GM18519 (cell line): ENCODE measurements around the gene CGGBP1.
"Not testable (repeated sequence)": the region's sequence is repeated elsewhere in the genome, so short reads cannot be mapped to it uniquely, and the experiment has no call there.

Source experiments
- ATAC-seq: cut with Tn5 transposase; IDR thresholded peaks from one replicate; pipeline ENCODE4 v1.9.1; 2021; ENCODE audit warnings: mild to moderate bottlenecking, moderate library complexity; ENCODE audit not compliant: unreplicated experiment, low FRiP score

Gene CGGBP1

GRCh38 chr3:88036221-88036620, 22.6 kb downstream of the CGGBP1 start:
- no peak for ATAC-seq

DNA sequence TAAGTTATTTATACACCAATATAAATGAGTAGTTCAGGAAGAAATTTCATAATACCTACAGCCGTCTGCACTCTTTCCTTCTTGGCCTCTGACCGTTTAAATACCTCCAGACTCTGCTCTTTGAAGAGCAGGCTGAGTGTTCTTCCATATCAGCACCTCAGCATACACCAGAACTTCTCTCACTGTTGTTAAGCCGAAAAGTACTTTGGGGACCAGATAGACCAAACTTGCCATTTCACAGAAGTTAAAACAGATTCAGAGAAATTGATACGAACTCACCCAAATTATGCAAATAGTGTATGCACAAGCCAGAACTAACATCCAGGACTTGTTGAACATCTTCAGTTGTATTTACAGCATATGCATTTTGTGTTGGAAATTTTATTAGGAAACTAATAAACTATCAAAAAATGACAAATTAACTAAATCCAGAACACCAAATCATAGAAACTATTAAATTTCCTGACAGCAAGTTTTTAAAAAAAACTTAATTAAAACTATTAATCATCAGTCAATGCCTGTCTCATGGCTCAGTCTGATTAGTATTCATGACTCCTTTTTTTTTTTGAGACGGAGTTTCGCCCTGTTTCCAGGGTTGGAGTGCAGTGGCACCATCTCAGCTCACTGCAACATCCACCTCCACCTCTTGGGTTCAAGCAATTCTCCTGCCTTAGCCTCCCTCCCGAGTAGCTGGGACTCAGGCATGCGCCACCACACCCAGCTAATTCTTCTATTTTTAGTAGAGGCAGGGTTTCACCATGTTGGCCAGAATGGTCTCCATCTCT, 24.1 kb downstream of the CGGBP1 start:
- no peak for ATAC-seq

GRCh38 chr3:88033808-88034207, 25.0 kb downstream of the CGGBP1 start:
- ATAC-seq: no peak

DNA sequence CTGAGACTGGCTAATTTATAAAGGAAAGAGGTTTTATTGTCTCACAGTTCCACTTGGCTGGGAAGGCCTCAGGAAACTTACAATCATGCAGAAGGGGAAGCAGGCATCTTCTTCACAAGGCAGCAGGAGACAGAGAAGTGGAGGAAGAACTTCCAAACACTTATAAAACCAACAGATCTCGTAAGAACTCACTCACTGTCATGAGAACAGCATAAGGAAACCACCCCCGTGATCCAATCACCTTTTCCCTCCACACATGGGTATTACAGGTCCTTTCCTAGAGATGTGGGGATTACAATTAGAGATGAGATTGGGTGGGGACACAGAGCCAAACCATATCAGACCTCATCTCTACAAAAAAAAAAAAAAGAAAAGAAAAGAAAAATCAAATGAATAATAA, 25.7 kb downstream of the CGGBP1 start:
- no peak for ATAC-seq

GRCh38 chr3:88032245-88032644, 26.6 kb downstream of the CGGBP1 start:
- no peak for ATAC-seq

- peak; percentile 77 for ATAC-seq
Measured at GRCh38 chr3:88031642-88032077, 27.1 kb downstream of the CGGBP1 start.

DNA sequence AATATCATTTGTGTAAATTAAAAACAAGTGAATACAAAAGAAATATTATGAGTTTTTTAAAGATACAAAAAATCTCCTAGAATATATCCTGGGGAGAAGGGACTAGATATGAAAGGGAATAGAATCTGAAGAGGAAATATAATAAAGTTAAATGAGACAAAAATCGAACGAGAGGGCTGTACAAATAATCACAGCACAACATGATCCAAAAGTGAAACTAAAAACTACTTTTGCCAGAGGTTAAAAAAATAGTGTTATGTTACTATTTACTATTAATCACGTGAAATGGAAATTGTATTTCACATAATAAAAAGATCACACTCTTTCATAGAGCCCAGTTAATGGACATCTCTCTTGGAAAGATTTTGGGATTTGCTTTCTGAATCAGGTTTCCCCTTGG, 28.6 kb downstream of the CGGBP1 start:
- ATAC-seq: no peak

- ATAC-seq: no peak
Measured at GRCh38 chr3:88028876-88029275, 29.9 kb downstream of the CGGBP1 start.

GRCh38 chr3:88025001-88025552, 33.7 kb downstream of the CGGBP1 start:
- ATAC-seq: no peak

DNA sequence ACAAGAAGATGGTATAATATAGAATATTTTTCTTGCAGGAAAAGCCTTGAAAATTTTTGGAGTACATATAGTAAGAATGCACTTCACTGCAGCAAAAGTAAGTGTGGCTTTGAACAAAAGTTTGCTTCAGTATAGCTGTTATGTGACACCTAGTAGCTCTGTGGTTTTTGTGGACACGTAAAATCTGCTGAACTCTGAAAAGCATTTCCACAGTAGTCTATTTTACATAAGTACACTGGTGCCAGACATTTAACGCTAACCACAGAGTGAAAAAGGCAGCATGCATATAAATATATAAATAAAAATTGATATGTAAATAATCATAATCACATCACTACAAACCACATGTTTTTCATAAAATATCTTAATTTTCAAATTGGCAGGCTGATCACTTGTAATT, 39.8 kb downstream of the CGGBP1 start:
- ATAC-seq: peak; percentile 98

GRCh38 chr3:88015656-88016055, 43.1 kb downstream of the CGGBP1 start:
- not testable (repeated sequence) for ATAC-seq

DNA sequence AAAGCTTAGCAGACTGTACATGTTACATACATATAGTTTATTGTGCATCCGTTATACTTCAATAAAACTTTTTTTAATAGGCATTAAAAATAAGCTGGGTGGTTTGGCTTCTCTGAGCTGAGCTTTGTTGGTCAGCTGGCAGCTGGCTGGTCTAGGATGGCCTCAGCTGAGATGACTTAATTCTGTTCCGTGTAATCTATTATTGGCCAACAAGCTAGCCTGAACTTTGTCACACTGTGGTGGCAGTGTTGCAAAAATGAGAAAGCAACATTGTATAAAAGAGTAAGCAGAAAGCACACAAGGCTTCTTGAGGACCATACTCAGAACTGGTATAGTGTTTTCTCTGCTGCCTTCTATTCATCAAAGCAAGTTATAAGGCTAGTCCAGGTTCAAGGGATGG, 45.2 kb downstream of the CGGBP1 start:
- no peak for ATAC-seq

- ATAC-seq: no peak
Measured at GRCh38 chr3:88010810-88011209, 48.0 kb downstream of the CGGBP1 start.

DNA sequence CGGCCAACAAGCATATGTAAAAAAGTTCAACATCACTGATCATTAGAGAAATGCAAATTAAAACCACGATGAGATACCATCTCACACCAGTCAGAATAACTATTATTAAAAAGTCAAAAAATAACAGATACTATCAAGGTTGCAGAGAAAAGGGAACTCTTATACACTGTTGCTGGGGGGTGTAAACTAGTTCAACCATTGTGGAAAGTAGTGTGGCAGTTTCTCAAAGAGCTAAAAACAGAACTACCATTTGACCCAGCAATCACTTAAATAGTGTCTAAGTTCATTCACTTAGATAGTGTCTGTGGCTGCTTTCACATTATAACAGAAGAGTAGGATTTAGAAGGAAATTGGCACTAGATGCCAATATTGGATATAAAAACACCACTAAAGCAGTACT, 49.7 kb downstream of the CGGBP1 start:
- ATAC-seq: no peak

- ATAC-seq: peak; percentile 72
Measured at GRCh38 chr3:88005066-88005465, 53.7 kb downstream of the CGGBP1 start.

- no peak for ATAC-seq
Measured at GRCh38 chr3:88003115-88003755, 55.6 kb downstream of the CGGBP1 start.

- no peak for ATAC-seq
Measured at GRCh38 chr3:88002448-88002847, 56.4 kb downstream of the CGGBP1 start.
